AG04450 (cell line): ENCODE results near the gene HELZ2. TPM values are rescaled to one million over a fixed set of nuclear protein-coding genes. Genes with fewer than 3 reads are reported as not detected.

Experiments
- CTCF ChIA-PET: fragments of 300-600, 350-600 bp; formaldehyde crosslinking; extraction: SDS; loops from one replicate; lab custom pipeline; 2022; ENCODE audit warnings: antibody characterized with exemption, inconsistent platforms; lab: Charles Lee
- POLR2A ChIA-PET: fragments of 350-600 bp; formaldehyde crosslinking; extraction: SDS; loops from one replicate; lab custom pipeline; 2021; ENCODE audit warnings: antibody characterized with exemption, inconsistent platforms; lab: Yijun Ruan, JAX
- DNase-seq: peaks from one replicate; pipeline ENCODE4 v3.0.0-alpha.2; 2011; ENCODE audit warnings: low read depth, low spot score
- H3K27ac ChIP-seq: one replicate; pipeline ENCODE4 v1.5.1; 2012; ENCODE audit warnings: low read depth, low read length, control low read depth
- H3K27me3 ChIP-seq: one replicate; pipeline ENCODE4 v1.6.0; 2012; ENCODE audit warnings: low read length; ENCODE audit not compliant: control insufficient read depth, insufficient read depth
- H3K4me3 ChIP-seq: 2 replicates; pipeline ENCODE4 v1.5.1; 2011; ENCODE audit warnings: mild to moderate bottlenecking, low read depth, low read length, control low read depth
- H3K9me3 ChIP-seq: 2 replicates; pipeline ENCODE4 v1.5.1; 2012; ENCODE audit warnings: low read length; ENCODE audit not compliant: control insufficient read depth, insufficient read depth
- CTCF ChIP-seq: IDR thresholded peaks from 2 replicates; pipeline ENCODE4 v1.5.1; 2011; ENCODE audit warnings: low read depth, low read length, control low read depth, inconsistent platforms
- polyA plus RNA-seq: library from polyadenylated mRNA; depleted of rRNA; stranded (reverse); fragments of >200 nt; gene quantifications from 2 replicates; pipeline ENCODE4 v1.2.3, GENCODE V29; 2011

Gene HELZ2
- polyA plus RNA-seq, 1 experiment, result 4.6 TPM

DNA sequence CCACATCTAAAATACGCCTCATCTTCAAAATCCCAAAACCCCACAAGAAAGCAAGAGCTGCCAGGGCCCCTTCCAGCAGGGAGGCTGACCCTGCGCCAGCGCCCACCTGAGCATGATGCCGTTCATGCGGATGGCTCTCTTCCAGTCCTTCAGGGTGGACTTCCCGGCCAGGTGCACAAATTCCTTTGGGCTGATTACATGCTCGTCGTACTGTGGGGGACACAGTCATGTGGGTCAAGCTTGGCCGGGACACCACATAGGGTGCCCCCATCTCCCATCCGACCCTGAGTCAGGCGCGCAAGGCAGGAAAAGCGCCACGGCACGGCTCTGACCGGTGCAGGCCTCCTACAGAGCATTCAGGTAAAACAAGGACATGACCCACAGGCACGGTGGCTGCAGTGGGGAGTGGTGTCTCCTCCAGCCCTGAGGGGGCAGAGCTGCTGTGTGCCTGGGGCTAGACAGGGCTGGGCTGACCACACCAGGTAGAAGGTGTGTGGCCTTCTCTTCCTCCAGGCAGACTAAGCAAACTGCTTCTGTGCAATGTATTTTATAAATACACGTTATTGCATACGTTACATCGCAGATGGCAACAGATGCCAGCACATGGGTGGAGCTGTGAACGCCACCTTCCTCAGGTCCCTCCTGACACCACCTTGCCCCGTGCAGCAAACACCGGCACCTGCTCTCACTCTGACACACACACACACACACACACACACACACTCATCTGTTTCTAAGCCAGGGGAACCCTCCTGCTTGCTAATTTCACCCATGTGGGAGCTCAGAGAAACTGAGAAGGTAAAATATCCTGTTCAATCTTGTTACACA, 23.8 kb upstream of the HELZ2 start:
- Histone ChIP-seq H3K27me3 (no peaks in the 10 kb centered on the region), H3K9me3 (peaks cover 3% of the 10 kb centered on the region; the same call in 1 of the 2 replicates), H3K4me3 (no peak overlapping the region), H3K27ac (no peak overlapping the region)
- DNase-seq, result no peak
- ChIA-PET CTCF (no interaction called here), POLR2A (no interaction called here)
- TF ChIP-seq CTCF, result no peak

GRCh38 chr20:63596423-63596822, 22.4 kb upstream of the HELZ2 start:
- no peak for TF ChIP-seq CTCF
- H3K4me3 ChIP-seq, result no peak overlapping the region
- H3K27me3 ChIP-seq, result no peaks in the 10 kb centered on the region
- ChIA-PET POLR2A (no interaction called here), CTCF (no interaction called here)
- no peak for DNase-seq
- H3K9me3 ChIP-seq, result peaks cover 3% of the 10 kb centered on the region; the same call in 1 of the 2 replicates
- no peak overlapping the region for H3K27ac ChIP-seq

- no peak for DNase-seq
- ChIA-PET CTCF (no interaction called here), POLR2A (no interaction called here)
- no peaks in the 10 kb centered on the region for H3K27me3 ChIP-seq
- no peak overlapping the region for H3K27ac ChIP-seq
- no peak for TF ChIP-seq CTCF
- H3K9me3 ChIP-seq, result peaks cover 3% of the 10 kb centered on the region; the same call in 1 of the 2 replicates
- no peak overlapping the region for H3K4me3 ChIP-seq
Observed at GRCh38 chr20:63595416-63596127, 21.5 kb upstream of the HELZ2 start.

DNA sequence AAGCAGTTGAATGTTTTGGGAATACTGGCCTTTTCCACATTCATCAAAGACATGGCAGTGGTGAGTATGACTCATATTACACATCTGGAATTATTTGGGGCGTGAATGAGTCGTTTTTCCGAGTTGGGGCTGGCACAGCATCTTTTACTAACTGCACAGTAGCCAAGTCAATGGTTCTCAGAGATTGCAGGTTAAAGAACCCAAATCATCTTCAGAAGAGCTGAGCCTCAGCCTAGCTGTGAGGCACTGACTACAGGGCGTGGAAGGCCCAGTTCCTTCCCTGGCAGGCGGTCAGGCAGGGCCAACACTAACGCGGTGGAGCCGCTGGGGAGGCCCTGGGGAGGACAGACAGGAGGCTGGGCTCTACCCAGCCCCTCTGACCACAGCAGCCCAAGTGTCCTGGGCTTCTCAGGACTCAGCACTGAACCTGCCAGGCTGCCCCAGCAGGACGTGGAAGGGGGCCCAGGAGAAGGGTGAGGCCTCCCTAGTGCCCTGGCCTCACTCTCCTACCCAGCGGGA, 20.1 kb upstream of the HELZ2 start:
- no peak for DNase-seq
- Histone ChIP-seq H3K27ac (peak overlapping the region; percentile 31), H3K4me3 (no peak overlapping the region), H3K27me3 (no peaks in the 10 kb centered on the region), H3K9me3 (no peaks in the 10 kb centered on the region; the same call in 1 of the 2 replicates)
- no peak for TF ChIP-seq CTCF
- ChIA-PET POLR2A (no interaction called here), CTCF (interaction anchor here (0.7 kb wide), 1 partner anchor 98 kb away, joined by 5 read pairs; no protein-coding TSS in a partner anchor)
